GM23338 (cell line): ENCODE results near the gene UPK2. TPM values are rescaled to one million over a fixed set of nuclear protein-coding genes. Genes with fewer than 3 reads are reported as not detected.

Experiments used
- ATAC-seq: fragments of 200-7000 bp; cut with Tn5 transposase; 3 replicates; pipeline ENCODE4 v1.9.1; 2020
- DNase-seq: peaks from one replicate; pipeline ENCODE4 v3.0.0-alpha.2; 2015; ENCODE audit warnings: low spot score
- H2AFZ ChIP-seq: fragments of 200-600 bp; sonication (generic); 2 replicates; pipeline ENCODE4 v1.8.0; 2016; ENCODE audit warnings: antibody characterized with exemption, mild to moderate bottlenecking, moderate library complexity
- H3F3A ChIP-seq: fragments of 200-600 bp; sonication (generic); replicated peaks from 2 replicates; pipeline ENCODE4 v1.8.0; 2017; ENCODE audit warnings: antibody characterized with exemption, mixed run types, low read depth
- H3K27ac ChIP-seq: fragments of 200-600 bp; sonication (generic); 2 replicates; pipeline ENCODE4 v1.6.1; 2016; ENCODE audit warnings: low read depth
- H3K27me3 ChIP-seq: fragments of 200-600 bp; sonication (generic); 2 replicates; pipeline ENCODE4 v1.8.0; 2016; ENCODE audit warnings: mild to moderate bottlenecking, mixed run types, moderate library complexity; ENCODE audit not compliant: insufficient read depth
- H3K36me3 ChIP-seq: fragments of 200-600 bp; sonication (generic); 2 replicates; pipeline ENCODE4 v1.8.0; 2016; ENCODE audit warnings: mild to moderate bottlenecking; ENCODE audit not compliant: insufficient read depth
- H3K4me1 ChIP-seq: fragments of 200-600 bp; sonication (generic); 2 replicates; pipeline ENCODE4 v1.8.0; 2016; ENCODE audit warnings: mild to moderate bottlenecking, moderate library complexity; ENCODE audit not compliant: insufficient read depth
- H3K4me2 ChIP-seq: fragments of 200-600 bp; sonication (generic); 2 replicates; pipeline ENCODE4 v1.7.1; 2017; ENCODE audit warnings: mixed run types
- H3K4me3 ChIP-seq: fragments of 200-600 bp; sonication (generic); 2 replicates; pipeline ENCODE4 v1.6.1; 2016; ENCODE audit warnings: mixed run types
- H3K79me2 ChIP-seq: fragments of 200-600 bp; sonication (generic); replicated peaks from 2 replicates; pipeline ENCODE4 v1.8.0; 2017; ENCODE audit warnings: mild to moderate bottlenecking; ENCODE audit not compliant: insufficient read depth
- H3K9me2 ChIP-seq: fragments of 200-600 bp; sonication (generic); 2 replicates; pipeline ENCODE4 v1.8.0; 2017; ENCODE audit not compliant: insufficient read depth
- H4K20me1 ChIP-seq: fragments of 200-600 bp; sonication (generic); replicated peaks from 2 replicates; pipeline ENCODE4 v1.8.0; 2017; ENCODE audit warnings: mild to moderate bottlenecking; ENCODE audit not compliant: insufficient read depth
- H3K27ac Mint-ChIP-seq: 2 replicates; pipeline ENCODE4 v1.8.0; 2020; ENCODE audit warnings: inconsistent platforms, mild to moderate bottlenecking, moderate library complexity, mixed read lengths
- H3K27me3 Mint-ChIP-seq: 3 replicates; pipeline ENCODE4 v1.8.0; 2022; ENCODE audit warnings: low read depth, mild to moderate bottlenecking, moderate library complexity, mixed read lengths, inconsistent platforms; ENCODE audit not compliant: insufficient read depth, poor library complexity
- H3K36me3 Mint-ChIP-seq: 3 replicates; pipeline ENCODE4 v1.8.0; 2021; ENCODE audit warnings: low read depth, mild to moderate bottlenecking, inconsistent platforms, moderate library complexity, mixed read lengths
- H3K4me1 Mint-ChIP-seq: 3 replicates; pipeline ENCODE4 v1.8.0; 2020; ENCODE audit warnings: mild to moderate bottlenecking, inconsistent platforms, mixed read lengths
- H3K4me3 Mint-ChIP-seq: 3 replicates; pipeline ENCODE4 v1.8.0; 2021; ENCODE audit warnings: moderate library complexity, mild to moderate bottlenecking, inconsistent platforms, mixed read lengths
- H3K9me3 Mint-ChIP-seq: 3 replicates; pipeline ENCODE4 v1.8.0; 2020; ENCODE audit warnings: moderate library complexity, mild to moderate bottlenecking, inconsistent platforms, mixed read lengths
- CREB1 ChIP-seq: fragments of 250-450 bp; sonication (Bioruptor Pico); IDR thresholded peaks from 2 replicates; pipeline ENCODE4 v1.5.0; 2020; ENCODE audit warnings: low read depth, mild to moderate bottlenecking, moderate library complexity
- CTCF ChIP-seq, 2 experiments: fragments of 200-600 bp in 1 of 2; sonication (generic) in 1 of 2; conservative IDR thresholded peaks; 2 replicates each; pipeline versions ENCODE4 v1.5.1 to v1.6.1; 2016 to 2017; ENCODE audit warnings: antibody characterized with exemption in 2 of 2, low read depth in 2 of 2, mild to moderate bottlenecking in 2 of 2, moderate library complexity in 1 of 2
- ETS1 ChIP-seq: IDR thresholded peaks from 2 replicates; pipeline ENCODE4 v1.6.1; 2016; ENCODE audit warnings: antibody characterized with exemption
- EZH2 ChIP-seq: fragments of 200-600 bp; sonication (generic); IDR thresholded peaks from one replicate; pipeline ENCODE4 v1.8.0; 2017; ENCODE audit warnings: antibody characterized with exemption, mild to moderate bottlenecking, low read depth; ENCODE audit not compliant: unreplicated experiment
- EZH2phosphoT487 ChIP-seq: fragments of 200-600 bp; sonication (generic); IDR thresholded peaks from one replicate; pipeline ENCODE4 v1.8.1; 2018; ENCODE audit warnings: antibody characterized with exemption; ENCODE audit not compliant: unreplicated experiment
- JUNB ChIP-seq: IDR thresholded peaks from one replicate; pipeline ENCODE4 v1.6.1; 2016; ENCODE audit warnings: antibody characterized with exemption; ENCODE audit not compliant: unreplicated experiment
- NANOG ChIP-seq: IDR thresholded peaks from 2 replicates; pipeline ENCODE4 v1.6.1; 2016; ENCODE audit warnings: antibody characterized with exemption, borderline replicate concordance
- POLR2AphosphoS5 ChIP-seq: IDR thresholded peaks from 2 replicates; pipeline ENCODE4 v1.6.1; 2016; ENCODE audit warnings: antibody characterized with exemption, low read depth
- REST ChIP-seq: IDR thresholded peaks from one replicate; pipeline ENCODE4 v1.6.1; 2018; ENCODE audit warnings: antibody characterized with exemption; ENCODE audit not compliant: unreplicated experiment
- STAT1 ChIP-seq: IDR thresholded peaks from one replicate; pipeline ENCODE4 v1.6.1; 2016; ENCODE audit warnings: antibody characterized with exemption; ENCODE audit not compliant: unreplicated experiment
- ZNF114 ChIP-seq: fragments of 250-450 bp; sonication (Bioruptor Pico); IDR thresholded peaks from 2 replicates; pipeline ENCODE4 v1.5.0; 2020; ENCODE audit warnings: mild to moderate bottlenecking, moderate library complexity
- ZNF331 ChIP-seq: fragments of 250-450 bp; sonication (Bioruptor Pico); IDR thresholded peaks from 2 replicates; pipeline ENCODE4 v1.5.0; 2020; ENCODE audit warnings: low read depth, mild to moderate bottlenecking, moderate library complexity
- ZNF462 ChIP-seq: fragments of 250-450 bp; sonication (Bioruptor Pico); IDR thresholded peaks from 2 replicates; pipeline ENCODE4 v1.5.0; 2020; ENCODE audit warnings: mild to moderate bottlenecking, moderate library complexity
- polyA plus RNA-seq: library from polyadenylated mRNA; unstranded; fragments of >200 nt; fragmentation: Nextera tagmentation; extraction: Ambion mirVana; gene quantifications from 2 replicates; pipeline ENCODE4 v1.2.1, GENCODE V29; 2016
- total RNA-seq: library from RNA; depleted of rRNA; stranded (reverse); fragments of >200 nt; shearing (Covaris generic); gene quantifications from 2 replicates; pipeline ENCODE4 v1.2.3, GENCODE V29; 2014

UPK2 gene
- total and polyA plus RNA-seq, 2 experiments from 2014 or later, result 0.74 TPM; not detected in 1

- H3K4me2 ChIP-seq, result peak overlapping the region; percentile 67; the same call in 1 of the 2 replicates
- no peaks in the 10 kb centered on the region for H3K9me2 ChIP-seq
- H3K4me1 ChIP-seq, result peaks cover 75% of the 10 kb centered on the region
- peaks cover 27% of the 10 kb centered on the region for H3F3A ChIP-seq
- H3K4me1 Mint-ChIP-seq, result peaks cover 76% of the 10 kb centered on the region
- no peaks in the 10 kb centered on the region for H4K20me1 ChIP-seq
- H3K79me2 ChIP-seq, result peaks cover 76% of the 10 kb centered on the region
- H3K27me3 Mint-ChIP-seq, result peaks cover 27% of the 10 kb centered on the region
- no peaks in the 10 kb centered on the region for H3K9me3 Mint-ChIP-seq
- no peak for DNase-seq
- 0 out of 2 replicates have a peak overlapping the region, but pooled peaks have one; percentile 91 for H3K27ac ChIP-seq
- H3K27ac Mint-ChIP-seq, result peak overlapping the region; percentile 93
- TF ChIP-seq ZNF331 (CRISPR knock-in tag) (no peak), EZH2phosphoT487 (no peak), CREB1 (CRISPR knock-in tag) (no peak), REST (no peak), ETS1 (no peak), STAT1 (no peak), EZH2 (no peak), POLR2AphosphoS5 (no peak), ZNF114 (CRISPR knock-in tag) (no peak), ZNF462 (CRISPR knock-in tag) (no peak), CTCF (conservative IDR thresholded peaks at IDR 0.05; ENCODE audit: low read depth in 2 of 2) (no peak), JUNB (no peak), NANOG (no peak)
- H3K4me3 Mint-ChIP-seq, result peak overlapping the region; percentile 19; the same call in 1 of the 3 replicates
- no peak overlapping the region for H2AFZ ChIP-seq
- no peak for ATAC-seq
- H3K4me3 ChIP-seq, result no peak overlapping the region
- no peaks in the 10 kb centered on the region for H3K27me3 ChIP-seq
- no peaks in the 10 kb centered on the region for H3K36me3 ChIP-seq
- H3K36me3 Mint-ChIP-seq, result peaks cover 2% of the 10 kb centered on the region; the same call in 2 of the 3 replicates
These were observed 41.1 kb upstream of the UPK2 start for GRCh38 chr11:118914987-118915386.
